Measurements from ENCODE around the gene NECTIN2.
"Not testable (repeated sequence)": the region's sequence is repeated elsewhere in the genome, so short reads cannot be mapped to it uniquely, and the experiment has no call there.

NECTIN2 gene

DNA sequence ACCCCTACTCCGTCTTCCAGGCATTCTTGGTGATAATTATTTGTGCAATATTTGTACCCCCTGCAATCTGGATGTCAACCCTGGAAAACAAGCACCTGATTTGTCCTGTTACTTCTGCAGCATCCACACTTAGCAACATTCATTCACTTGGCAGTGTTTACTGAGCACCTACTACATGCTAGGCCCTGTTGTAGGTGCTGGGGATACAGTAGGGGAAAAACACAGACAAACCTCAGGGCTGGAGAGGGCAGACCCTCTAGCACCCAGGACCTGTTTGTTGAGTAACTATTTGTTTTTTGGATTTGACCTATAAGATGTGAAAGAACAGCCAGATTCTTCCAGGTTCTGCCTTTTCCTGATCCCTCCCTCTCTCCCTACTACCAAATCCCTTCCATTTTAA lies 9.5 kb downstream of the NECTIN2 start:
- no peaks in the 10 kb centered on the region for H3K9me3 ChIP-seq (ENCODE audit: control insufficient read depth, insufficient read depth, low read length)
- H3K27ac ChIP-seq (ENCODE audit: low read length) = no peak overlapping the region
- no CpG with 5 or more reads among the region's 1 CpG for WGBS (ENCODE audit: insufficient coverage, insufficient read length)
- no peak overlapping the region for H3K4me3 ChIP-seq (ENCODE audit: low read length)
- no peaks in the 10 kb centered on the region for H3K27me3 ChIP-seq (ENCODE audit: control insufficient read depth, insufficient read depth, low read length)
- H3K36me3 ChIP-seq (ENCODE audit: control insufficient read depth, insufficient read depth, low read length) = peaks cover 7% of the 10 kb centered on the region; the same call in 1 of the 2 replicates
- no peak for DNase-seq (ENCODE audit: low read depth, low spot score)
- peaks cover 2% of the 10 kb centered on the region for H3K4me1 ChIP-seq (ENCODE audit: control insufficient read depth, insufficient read depth, low read length)

DNA sequence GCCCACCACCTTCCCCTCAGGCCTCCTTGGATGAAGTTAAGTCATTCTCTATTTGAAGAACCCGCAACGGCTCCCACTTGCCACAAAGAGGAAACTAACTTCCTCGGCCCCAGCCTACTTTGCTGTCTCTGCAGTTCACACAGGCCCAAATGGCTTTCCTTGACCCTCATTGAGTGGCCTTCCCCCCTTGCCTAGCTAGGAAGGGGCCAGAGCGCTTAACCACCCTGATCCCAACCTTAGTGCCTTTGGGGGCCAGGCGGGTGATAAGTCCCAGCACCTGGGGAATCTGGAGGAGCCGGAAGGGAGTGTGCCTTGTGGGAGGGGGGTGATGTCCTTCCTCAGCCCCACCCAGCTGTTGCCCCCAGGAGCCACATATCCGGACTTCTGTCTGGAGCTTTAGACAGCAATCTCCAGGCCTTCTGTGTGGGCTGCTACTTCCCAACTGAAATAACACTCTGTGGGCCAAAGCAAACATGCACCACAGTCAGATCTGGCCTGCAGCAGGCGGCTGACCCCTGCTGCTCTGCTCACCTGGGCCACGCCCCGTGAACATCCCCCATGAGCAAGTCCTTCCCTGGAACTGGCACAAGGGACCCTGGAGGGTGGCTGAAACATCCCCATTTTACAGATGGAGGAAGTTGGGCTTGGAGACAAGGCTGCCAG lies 10.5 kb downstream of the NECTIN2 start:
- H3K27ac ChIP-seq (ENCODE audit: low read length) = no peak overlapping the region
- no peak for DNase-seq (ENCODE audit: low read depth, low spot score)
- H3K4me3 ChIP-seq (ENCODE audit: low read length) = no peak overlapping the region
- WGBS (ENCODE audit: insufficient coverage, insufficient read length) = no CpG with 5 or more reads among the region's 10 CpGs
- no peaks in the 10 kb centered on the region; the same call in 1 of the 2 replicates for H3K4me1 ChIP-seq (ENCODE audit: control insufficient read depth, insufficient read depth, low read length)
- H3K27me3 ChIP-seq (ENCODE audit: control insufficient read depth, insufficient read depth, low read length) = no peaks in the 10 kb centered on the region
- peaks cover 5% of the 10 kb centered on the region; the same call in 1 of the 2 replicates for H3K36me3 ChIP-seq (ENCODE audit: control insufficient read depth, insufficient read depth, low read length)
- no peaks in the 10 kb centered on the region for H3K9me3 ChIP-seq (ENCODE audit: control insufficient read depth, insufficient read depth, low read length)

DNA sequence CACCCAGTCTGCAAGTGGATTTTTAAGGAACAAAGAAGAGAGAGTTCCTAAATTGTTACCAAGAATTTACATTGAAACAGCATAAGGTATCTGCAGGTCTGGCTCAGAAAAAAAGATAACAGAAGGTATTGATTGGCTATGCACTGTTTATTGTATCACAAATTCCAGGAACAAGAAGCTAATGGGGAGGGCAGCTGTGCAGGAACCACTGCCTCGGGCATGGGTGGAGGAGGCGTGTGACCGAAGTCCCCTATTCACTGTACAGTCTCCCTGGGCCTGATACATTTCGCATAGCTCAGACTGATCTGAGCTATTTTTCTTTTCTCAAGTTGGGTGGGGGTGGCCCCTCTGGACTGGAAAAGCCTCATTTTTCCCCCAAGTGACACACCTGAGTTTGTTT lies 11.7 kb downstream of the NECTIN2 start:
- DNase-seq (ENCODE audit: low read depth, low spot score) = no peak
- Histone ChIP-seq H3K27ac (ENCODE audit: low read length) (no peak overlapping the region), H3K4me1 (ENCODE audit: control insufficient read depth, insufficient read depth, low read length) (no peaks in the 10 kb centered on the region), H3K9me3 (ENCODE audit: control insufficient read depth, insufficient read depth, low read length) (no peaks in the 10 kb centered on the region), H3K27me3 (ENCODE audit: control insufficient read depth, insufficient read depth, low read length) (no peaks in the 10 kb centered on the region), H3K4me3 (ENCODE audit: low read length) (no peak overlapping the region), H3K36me3 (ENCODE audit: control insufficient read depth, insufficient read depth, low read length) (peaks cover 3% of the 10 kb centered on the region; the same call in 1 of the 2 replicates)
- no CpG with 5 or more reads among the region's 4 CpGs for WGBS (ENCODE audit: insufficient coverage, insufficient read length)

- H3K36me3 ChIP-seq (ENCODE audit: control insufficient read depth, insufficient read depth, low read length); H3K4me3 ChIP-seq (ENCODE audit: low read length); H3K9me3 ChIP-seq (ENCODE audit: control insufficient read depth, insufficient read depth, low read length); DNase-seq (ENCODE audit: low read depth, low spot score); H3K27me3 ChIP-seq (ENCODE audit: control insufficient read depth, insufficient read depth, low read length); H3K4me1 ChIP-seq (ENCODE audit: control insufficient read depth, insufficient read depth, low read length); H3K27ac ChIP-seq (ENCODE audit: low read length): not testable (repeated sequence)
- WGBS (ENCODE audit: insufficient coverage, insufficient read length) = no CpG with 5 or more reads among the region's 3 CpGs
These were observed 15.5 kb downstream of the NECTIN2 start for GRCh38 chr19:44861576-44861975.

- Histone ChIP-seq H3K9me3 (ENCODE audit: control insufficient read depth, insufficient read depth, low read length) (no peaks in the 10 kb centered on the region), H3K27me3 (ENCODE audit: control insufficient read depth, insufficient read depth, low read length) (no peaks in the 10 kb centered on the region), H3K4me1 (ENCODE audit: control insufficient read depth, insufficient read depth, low read length) (no peaks in the 10 kb centered on the region), H3K36me3 (ENCODE audit: control insufficient read depth, insufficient read depth, low read length) (peaks cover 13% of the 10 kb centered on the region), H3K27ac (ENCODE audit: low read length) (no peak overlapping the region), H3K4me3 (ENCODE audit: low read length) (no peak overlapping the region)
- WGBS (ENCODE audit: insufficient coverage, insufficient read length) = no CpG with 5 or more reads among the region's 2 CpGs
- DNase-seq (ENCODE audit: low read depth, low spot score) = no peak
These were observed 17.9 kb downstream of the NECTIN2 start for GRCh38 chr19:44863990-44864389.

DNA sequence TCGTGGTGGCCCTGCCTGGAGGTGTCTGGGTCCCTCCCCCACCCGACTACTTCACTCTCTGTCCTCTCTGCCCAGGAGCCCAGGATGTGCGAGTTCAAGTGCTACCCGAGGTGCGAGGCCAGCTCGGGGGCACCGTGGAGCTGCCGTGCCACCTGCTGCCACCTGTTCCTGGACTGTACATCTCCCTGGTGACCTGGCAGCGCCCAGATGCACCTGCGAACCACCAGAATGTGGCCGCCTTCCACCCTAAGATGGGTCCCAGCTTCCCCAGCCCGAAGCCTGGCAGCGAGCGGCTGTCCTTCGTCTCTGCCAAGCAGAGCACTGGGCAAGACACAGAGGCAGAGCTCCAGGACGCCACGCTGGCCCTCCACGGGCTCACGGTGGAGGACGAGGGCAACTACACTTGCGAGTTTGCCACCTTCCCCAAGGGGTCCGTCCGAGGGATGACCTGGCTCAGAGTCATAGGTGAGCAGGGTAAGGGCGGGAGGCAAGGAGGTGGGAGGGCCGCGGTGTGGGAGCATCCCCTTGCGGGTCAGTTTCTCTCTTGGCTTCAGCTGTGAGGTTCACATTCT lies 19.2 kb downstream of the NECTIN2 start:
- WGBS (ENCODE audit: insufficient coverage, insufficient read length) = no CpG with 5 or more reads among the region's 27 CpGs
- Histone ChIP-seq H3K4me3 (ENCODE audit: low read length) (no peak overlapping the region), H3K27me3 (ENCODE audit: control insufficient read depth, insufficient read depth, low read length) (no peaks in the 10 kb centered on the region), H3K4me1 (ENCODE audit: control insufficient read depth, insufficient read depth, low read length) (no peaks in the 10 kb centered on the region), H3K36me3 (ENCODE audit: control insufficient read depth, insufficient read depth, low read length) (peaks cover 10% of the 10 kb centered on the region), H3K9me3 (ENCODE audit: control insufficient read depth, insufficient read depth, low read length) (no peaks in the 10 kb centered on the region), H3K27ac (ENCODE audit: low read length) (no peak overlapping the region)
- no peak for DNase-seq (ENCODE audit: low read depth, low spot score)

- Histone ChIP-seq H3K36me3 (ENCODE audit: control insufficient read depth, insufficient read depth, low read length) (peaks cover 11% of the 10 kb centered on the region), H3K9me3 (ENCODE audit: control insufficient read depth, insufficient read depth, low read length) (no peaks in the 10 kb centered on the region), H3K27me3 (ENCODE audit: control insufficient read depth, insufficient read depth, low read length) (no peaks in the 10 kb centered on the region), H3K4me1 (ENCODE audit: control insufficient read depth, insufficient read depth, low read length) (no peaks in the 10 kb centered on the region), H3K27ac (ENCODE audit: low read length) (no peak overlapping the region), H3K4me3 (ENCODE audit: low read length) (no peak overlapping the region)
- WGBS (ENCODE audit: insufficient coverage, insufficient read length) = no CpG with 5 or more reads among the region's 4 CpGs
- DNase-seq (ENCODE audit: low read depth, low spot score) = no peak
These were observed 20.6 kb downstream of the NECTIN2 start for GRCh38 chr19:44866664-44867063.

DNA sequence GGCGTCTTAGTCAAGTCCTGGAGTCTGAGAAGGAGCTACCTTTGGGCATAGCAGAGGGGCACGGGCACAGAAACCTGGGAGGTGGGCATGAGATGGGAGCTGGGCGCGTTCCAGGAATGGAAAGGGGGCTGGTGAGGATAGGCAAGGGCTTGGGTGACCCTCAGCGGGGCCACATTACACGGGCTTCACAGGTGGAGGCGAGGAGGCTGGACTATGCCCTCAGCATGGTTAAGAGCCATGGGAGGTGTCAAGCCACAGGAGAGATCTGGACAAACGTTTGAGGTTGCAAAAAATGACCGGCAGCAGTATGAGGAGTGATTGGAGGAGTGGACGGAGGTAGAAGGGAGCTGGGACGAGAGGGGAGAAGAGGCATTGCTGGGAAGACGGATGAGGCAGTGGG lies 21.5 kb downstream of the NECTIN2 start:
- H3K9me3 ChIP-seq (ENCODE audit: control insufficient read depth, insufficient read depth, low read length) = no peaks in the 10 kb centered on the region
- H3K27me3 ChIP-seq (ENCODE audit: control insufficient read depth, insufficient read depth, low read length) = no peaks in the 10 kb centered on the region
- no peak overlapping the region for H3K4me3 ChIP-seq (ENCODE audit: low read length)
- H3K27ac ChIP-seq (ENCODE audit: low read length) = no peak overlapping the region
- DNase-seq (ENCODE audit: low read depth, low spot score) = no peak
- H3K36me3 ChIP-seq (ENCODE audit: control insufficient read depth, insufficient read depth, low read length) = peaks cover 17% of the 10 kb centered on the region
- no peaks in the 10 kb centered on the region for H3K4me1 ChIP-seq (ENCODE audit: control insufficient read depth, insufficient read depth, low read length)
- WGBS (ENCODE audit: insufficient coverage, insufficient read length) = no CpG with 5 or more reads among the region's 12 CpGs

DNA sequence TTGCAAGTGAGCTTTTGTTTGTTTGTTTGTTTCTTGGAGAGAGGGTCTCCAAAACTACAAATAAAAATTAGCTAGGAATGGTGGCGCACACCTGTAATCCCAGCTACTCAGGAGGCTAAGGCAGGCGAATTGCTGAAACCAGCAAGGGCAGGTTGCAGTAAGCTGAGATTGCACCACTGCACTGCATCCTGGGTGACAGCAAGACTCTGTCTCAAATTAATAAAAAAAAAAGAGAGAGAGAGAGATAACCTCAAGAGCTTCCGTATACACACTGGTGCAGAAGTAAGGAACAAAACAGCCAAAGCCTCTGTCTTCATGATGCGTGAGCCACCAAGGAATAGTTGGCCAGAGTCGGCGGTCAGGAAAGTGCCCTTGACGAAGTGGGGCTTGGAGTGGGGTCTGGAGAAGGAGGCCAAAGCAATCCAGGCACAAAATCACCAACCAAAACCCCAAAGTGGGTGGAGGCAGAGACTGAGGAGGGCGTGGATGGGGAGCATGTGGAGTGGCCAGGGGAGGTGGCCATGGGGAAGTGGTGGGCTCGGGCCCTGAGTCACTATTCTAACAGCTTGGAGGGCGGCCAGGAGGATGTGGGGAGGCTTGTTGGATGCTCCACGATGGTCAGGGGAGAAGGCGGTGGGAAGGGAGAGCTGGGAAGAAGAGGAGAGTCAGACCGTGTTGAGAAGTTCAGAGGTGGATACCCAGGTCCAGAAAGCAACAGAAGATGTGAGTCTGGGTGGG lies 23.8 kb downstream of the NECTIN2 start:
- H3K27me3 ChIP-seq (ENCODE audit: control insufficient read depth, insufficient read depth, low read length) = no peaks in the 10 kb centered on the region
- H3K4me3 ChIP-seq (ENCODE audit: low read length) = no peak overlapping the region
- H3K9me3 ChIP-seq (ENCODE audit: control insufficient read depth, insufficient read depth, low read length) = no peaks in the 10 kb centered on the region
- H3K27ac ChIP-seq (ENCODE audit: low read length) = no peak overlapping the region
- H3K4me1 ChIP-seq (ENCODE audit: control insufficient read depth, insufficient read depth, low read length) = no peaks in the 10 kb centered on the region
- peaks cover 34% of the 10 kb centered on the region for H3K36me3 ChIP-seq (ENCODE audit: control insufficient read depth, insufficient read depth, low read length)
- DNase-seq (ENCODE audit: low read depth, low spot score) = no peak
- WGBS (ENCODE audit: insufficient coverage, insufficient read length) = no CpG with 5 or more reads among the region's 13 CpGs

GRCh38 chr19:44871809-44872208 lies 25.7 kb downstream of the NECTIN2 start:
- DNase-seq (ENCODE audit: low read depth, low spot score) = no peak
- no peaks in the 10 kb centered on the region for H3K9me3 ChIP-seq (ENCODE audit: control insufficient read depth, insufficient read depth, low read length)
- H3K27ac ChIP-seq (ENCODE audit: low read length) = no peak overlapping the region
- no CpG with 5 or more reads among the region's 14 CpGs for WGBS (ENCODE audit: insufficient coverage, insufficient read length)
- H3K36me3 ChIP-seq (ENCODE audit: control insufficient read depth, insufficient read depth, low read length) = peaks cover 37% of the 10 kb centered on the region
- no peaks in the 10 kb centered on the region; the same call in 1 of the 2 replicates for H3K4me1 ChIP-seq (ENCODE audit: control insufficient read depth, insufficient read depth, low read length)
- H3K27me3 ChIP-seq (ENCODE audit: control insufficient read depth, insufficient read depth, low read length) = no peaks in the 10 kb centered on the region
- no peak overlapping the region for H3K4me3 ChIP-seq (ENCODE audit: low read length)
